GM20431 (cell line): ENCODE measurements around the gene ABCC4.

ENCODE experiments used
- in situ Hi-C: fragments of 300-500 bp; cut with MseI, MboI; formaldehyde crosslinking; loops from one replicate; pipeline ENCODE4 v1.15.0; 2020; ENCODE audit warnings: low sequenced_read_pairs; ENCODE audit not compliant: unreplicated experiment

ABCC4 gene

GRCh38 chr13:95083758-95084157 lies 217.5 kb downstream of the ABCC4 start:
- in situ Hi-C loops: no loop called here

- in situ Hi-C loops: no loop called here
These were observed 218.2 kb downstream of the ABCC4 start for GRCh38 chr13:95083066-95083465.

- in situ Hi-C loops: no loop called here
These were observed 225.7 kb downstream of the ABCC4 start for GRCh38 chr13:95075506-95075905.

GRCh38 chr13:95074820-95075219 lies 226.4 kb downstream of the ABCC4 start:
- in situ Hi-C loops: no loop called here

GRCh38 chr13:95073747-95074311 lies 227.4 kb downstream of the ABCC4 start:
- in situ Hi-C loops: no loop called here

- in situ Hi-C loops: no loop called here
These were observed 233.9 kb downstream of the ABCC4 start for GRCh38 chr13:95067303-95067702.

GRCh38 chr13:95060014-95060519 lies 241.2 kb downstream of the ABCC4 start:
- in situ Hi-C loops: no loop called here

GRCh38 chr13:95059306-95059705 lies 241.9 kb downstream of the ABCC4 start:
- in situ Hi-C loops: no loop called here

GRCh38 chr13:95058680-95059079 lies 242.6 kb downstream of the ABCC4 start:
- in situ Hi-C loops: no loop called here

- in situ Hi-C loops: no loop called here
These were observed 245.0 kb downstream of the ABCC4 start for GRCh38 chr13:95056266-95056665.

- in situ Hi-C loops: no loop called here
These were observed 250.2 kb downstream of the ABCC4 start for GRCh38 chr13:95050800-95051615.

- in situ Hi-C loops: no loop called here
These were observed 251.5 kb downstream of the ABCC4 start for GRCh38 chr13:95049772-95050171.

- in situ Hi-C loops: no loop called here
These were observed 256.6 kb downstream of the ABCC4 start for GRCh38 chr13:95044452-95045205.

- in situ Hi-C loops: no loop called here
These were observed 261.8 kb downstream of the ABCC4 start for GRCh38 chr13:95039415-95039814.

- in situ Hi-C loops: no loop called here
These were observed 262.3 kb downstream of the ABCC4 start for GRCh38 chr13:95038949-95039348.

- in situ Hi-C loops: no loop called here
These were observed 265.7 kb downstream of the ABCC4 start for GRCh38 chr13:95035311-95036109.

- in situ Hi-C loops: no loop called here
These were observed 267.4 kb downstream of the ABCC4 start for GRCh38 chr13:95033890-95034289.

- in situ Hi-C loops: no loop called here
These were observed 269.1 kb downstream of the ABCC4 start for GRCh38 chr13:95032121-95032520.

GRCh38 chr13:95030821-95031343 lies 270.4 kb downstream of the ABCC4 start:
- in situ Hi-C loops: no loop called here

- in situ Hi-C loops: no loop called here
These were observed 273.6 kb downstream of the ABCC4 start for GRCh38 chr13:95027638-95028037.
